HG02798 (cell line): ENCODE measurements around the gene OSBPL6.
"Not testable (repeated sequence)": the region's sequence is repeated elsewhere in the genome, so short reads cannot be mapped to it uniquely, and the experiment has no call there.

Experiments used
- ATAC-seq: cut with Tn5 transposase; IDR thresholded peaks from one replicate; pipeline ENCODE4 v1.9.1; 2021; ENCODE audit warnings: mild to moderate bottlenecking; ENCODE audit not compliant: unreplicated experiment, poor library complexity

Gene OSBPL6

DNA sequence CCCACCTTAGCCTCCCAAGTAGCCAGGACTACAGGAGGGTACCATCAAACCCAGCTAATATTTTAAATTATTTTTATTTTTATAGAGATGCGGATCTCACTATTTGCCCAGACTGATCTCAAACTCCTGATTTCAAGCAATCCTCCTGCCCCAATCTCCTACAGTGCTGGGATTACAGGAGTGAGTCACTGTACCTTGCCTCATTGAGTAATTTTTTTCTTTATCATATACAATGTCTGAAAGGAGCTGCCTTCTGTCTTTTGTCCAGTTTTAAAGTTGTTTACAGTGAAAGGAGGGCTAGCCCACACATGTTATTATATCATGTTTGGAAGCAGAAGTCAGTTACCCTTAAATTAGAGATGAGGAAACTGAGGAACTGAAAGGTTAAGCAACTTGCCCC is 224.1 kb downstream of the OSBPL6 start:
- no peak for ATAC-seq

DNA sequence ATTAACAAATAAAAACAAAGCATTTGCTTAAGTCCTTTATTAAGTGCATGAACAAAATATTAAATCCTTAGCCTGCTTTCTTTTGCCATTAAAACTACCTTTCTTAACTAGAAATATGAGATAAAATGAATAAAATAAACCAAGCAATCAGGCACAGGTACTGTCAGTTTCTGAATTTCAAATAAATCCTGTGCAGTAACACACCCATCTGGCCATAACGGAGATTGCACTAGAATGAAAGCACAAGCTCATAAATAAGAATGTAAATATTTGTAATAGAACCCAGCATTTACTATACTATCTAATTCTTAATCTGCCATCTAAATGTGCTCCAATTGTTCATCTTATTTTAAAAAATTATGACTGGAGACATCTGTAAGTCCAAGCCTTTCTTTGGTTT is 224.8 kb downstream of the OSBPL6 start:
- no peak for ATAC-seq

DNA sequence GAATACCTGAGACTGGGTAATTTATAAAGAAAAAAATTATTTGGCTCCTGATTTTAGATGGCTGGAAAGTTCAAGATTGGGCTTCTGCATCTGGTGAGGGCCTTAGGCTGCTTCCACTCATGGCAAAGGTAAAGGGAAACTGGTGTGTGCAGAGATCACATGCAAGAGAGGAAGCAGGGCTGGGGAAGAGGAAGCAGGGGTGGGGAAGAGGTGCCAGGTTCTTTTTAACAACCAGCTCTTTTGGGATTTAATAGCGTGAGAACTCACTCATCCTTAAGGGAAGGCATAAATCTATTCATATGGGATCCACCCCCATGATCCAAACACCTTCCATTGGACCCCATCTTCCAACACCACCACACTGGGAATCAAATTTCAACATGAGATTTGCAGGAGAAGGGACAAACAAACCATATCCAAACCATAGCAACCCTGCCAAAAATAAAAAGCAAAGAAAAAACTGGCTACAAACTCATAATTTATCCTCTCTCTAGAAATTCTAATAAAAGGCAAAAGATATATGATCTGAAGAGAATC is 226.2 kb downstream of the OSBPL6 start:
- ATAC-seq: no peak

DNA sequence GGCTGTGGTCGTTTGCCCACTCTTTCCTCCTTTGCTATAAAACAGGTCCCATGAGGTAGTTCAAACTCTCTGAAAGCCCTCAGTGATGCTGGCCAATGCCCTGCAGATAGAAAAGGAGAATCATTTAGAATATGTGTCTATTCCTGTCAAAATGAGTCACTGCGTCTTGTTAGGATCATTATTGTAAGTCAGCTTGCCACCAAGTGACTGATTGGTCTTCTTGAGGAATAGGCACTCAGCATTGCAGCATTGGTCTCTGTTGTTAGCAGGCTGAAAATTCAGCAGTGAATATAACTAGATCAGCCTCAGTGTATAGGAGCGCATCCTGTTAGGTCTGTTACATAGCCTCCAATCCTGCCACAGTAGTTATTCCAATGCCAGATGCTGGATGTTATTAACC is 227.8 kb downstream of the OSBPL6 start:
- ATAC-seq: no peak

DNA sequence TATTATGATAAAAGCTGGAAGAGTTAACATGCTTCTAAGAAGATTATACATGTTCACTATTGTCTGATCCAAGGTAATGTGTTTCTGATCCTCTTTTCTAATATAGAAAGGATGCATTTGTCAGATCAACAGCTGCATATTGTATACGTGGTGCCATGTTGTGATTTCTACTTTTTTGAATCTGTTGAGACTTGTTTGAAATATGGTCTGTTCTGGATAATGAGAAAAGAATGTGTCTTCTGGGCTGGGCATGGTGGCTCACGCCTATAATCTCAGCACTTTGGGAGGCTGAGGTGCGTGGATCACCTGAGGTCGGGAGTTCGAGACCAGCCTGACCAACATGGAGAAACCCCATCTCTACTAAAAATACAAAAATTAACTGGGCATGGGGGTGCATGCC is 229.4 kb downstream of the OSBPL6 start:
- ATAC-seq: not testable (repeated sequence)

DNA sequence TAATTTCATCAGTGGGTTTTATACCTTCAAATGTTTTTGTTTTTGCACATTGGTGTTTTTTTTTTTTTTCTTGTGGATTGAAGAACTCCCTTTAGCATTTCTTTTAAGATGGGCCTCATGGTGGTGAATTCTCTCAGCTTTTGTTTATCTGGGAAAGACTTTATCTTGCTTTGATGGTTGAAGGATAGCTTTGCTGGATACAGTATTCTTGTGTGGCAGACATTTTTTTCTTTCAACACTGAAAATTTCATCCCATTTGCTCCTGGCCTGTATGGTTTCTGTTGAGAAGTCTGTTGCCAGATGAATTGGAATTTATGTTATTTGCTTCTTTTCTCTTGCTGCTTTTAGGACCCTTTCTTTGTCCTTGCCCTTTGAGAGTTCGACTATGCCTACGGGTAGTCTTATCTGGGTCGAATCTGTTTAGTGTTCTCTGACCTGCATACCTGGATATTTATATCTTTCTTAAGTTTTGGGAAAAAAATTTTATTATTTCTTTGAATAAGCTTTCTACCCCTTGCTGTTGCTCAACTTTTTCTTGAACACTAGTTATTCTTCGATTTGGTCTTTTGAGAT is 231.0 kb downstream of the OSBPL6 start:
- ATAC-seq: no peak

DNA sequence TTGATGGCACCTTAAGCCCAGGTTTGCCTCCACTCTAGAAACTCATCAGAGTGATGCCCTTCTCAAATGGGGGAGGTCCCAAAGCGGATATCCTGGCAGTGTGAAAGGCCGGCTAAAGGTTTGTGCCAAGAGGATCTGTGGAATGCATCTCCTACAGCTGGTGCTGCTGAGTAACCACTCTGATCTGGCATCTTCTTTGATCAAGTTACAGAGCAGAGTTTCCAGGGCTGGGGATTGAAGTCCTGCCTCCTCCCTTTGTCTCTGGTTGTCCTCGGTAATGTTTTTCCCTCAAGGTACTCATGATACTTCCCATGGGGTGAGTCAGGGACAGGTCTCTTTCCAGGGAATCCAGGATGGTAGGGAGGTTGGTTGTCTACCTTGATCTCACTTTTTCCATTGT is 232.1 kb downstream of the OSBPL6 start:
- ATAC-seq: no peak

DNA sequence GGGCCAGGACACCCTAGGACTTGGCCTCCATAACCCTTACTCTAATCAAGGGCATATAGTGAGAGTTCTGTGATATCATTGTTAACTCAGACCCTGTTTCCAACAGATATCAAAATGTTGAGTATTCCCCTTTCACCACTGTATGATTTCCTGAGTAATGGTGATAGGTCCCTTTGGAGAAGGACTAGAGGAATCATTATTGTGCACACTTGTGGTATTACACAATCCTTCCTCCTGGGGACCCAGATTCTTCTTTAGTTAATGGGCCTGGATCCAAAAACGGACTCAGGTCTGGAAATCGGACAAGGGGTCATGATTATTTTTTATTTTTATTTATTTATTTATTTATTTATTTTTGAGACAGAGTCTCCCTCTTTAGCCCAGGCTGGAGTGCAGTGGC is 233.1 kb downstream of the OSBPL6 start:
- ATAC-seq: no peak

DNA sequence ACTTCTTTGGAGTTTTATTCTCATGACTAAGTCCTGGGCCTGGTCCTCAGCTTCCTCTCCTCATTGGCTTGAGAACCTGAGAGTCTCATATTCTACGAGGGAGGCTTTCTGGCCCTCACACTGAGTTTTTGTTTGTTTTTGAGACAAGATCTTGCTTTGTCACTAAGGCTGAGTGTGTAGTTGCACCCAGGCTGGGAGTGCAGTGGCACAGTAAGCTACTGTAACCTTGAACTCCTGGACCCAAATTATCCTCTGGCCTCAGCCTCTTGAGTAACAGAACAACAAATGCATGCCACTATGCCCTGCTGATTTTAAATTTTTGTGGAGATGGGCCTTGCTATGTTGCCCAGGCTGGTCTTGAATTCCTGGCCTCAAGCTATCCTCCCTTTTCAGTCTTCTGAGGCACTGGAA is 234.1 kb downstream of the OSBPL6 start:
- ATAC-seq: no peak

DNA sequence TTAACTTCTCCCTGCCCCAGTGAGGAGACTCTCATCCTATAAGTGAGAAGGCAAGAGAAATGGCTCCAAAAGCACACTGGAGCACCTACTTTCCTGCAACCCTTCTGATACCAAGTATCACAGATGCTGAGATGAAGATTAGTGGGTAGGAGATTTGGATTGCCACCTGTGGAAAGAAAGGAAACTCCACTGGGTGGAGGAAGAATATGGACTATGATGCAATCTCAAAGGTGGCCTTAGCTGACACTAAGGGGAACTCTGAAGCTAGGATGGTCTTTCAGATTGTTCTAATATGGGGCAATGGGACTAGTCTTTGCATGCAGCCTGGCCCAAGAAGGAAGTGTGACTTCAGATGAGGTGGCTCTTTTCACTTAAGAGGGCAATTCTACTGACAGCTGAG is 235.0 kb downstream of the OSBPL6 start:
- no peak for ATAC-seq

DNA sequence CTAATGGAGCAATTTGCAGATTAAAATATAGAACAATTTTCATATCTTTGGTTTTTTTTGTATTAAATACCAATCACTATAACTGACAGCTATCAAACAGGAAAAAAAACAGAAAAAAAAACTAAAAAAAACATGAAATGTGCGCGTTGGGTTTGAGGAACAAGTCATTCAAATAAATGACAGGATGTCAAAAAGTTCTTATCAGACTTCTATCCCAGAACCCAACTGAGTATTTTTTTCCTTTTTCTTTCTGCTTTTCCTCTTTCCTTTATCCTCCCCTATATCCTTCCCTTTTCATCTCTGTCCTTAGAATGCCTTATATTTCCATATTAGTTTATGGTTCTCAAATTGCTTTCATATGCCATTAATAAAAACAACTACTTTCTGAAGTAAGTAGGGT is 242.3 kb downstream of the OSBPL6 start:
- ATAC-seq: no peak

DNA sequence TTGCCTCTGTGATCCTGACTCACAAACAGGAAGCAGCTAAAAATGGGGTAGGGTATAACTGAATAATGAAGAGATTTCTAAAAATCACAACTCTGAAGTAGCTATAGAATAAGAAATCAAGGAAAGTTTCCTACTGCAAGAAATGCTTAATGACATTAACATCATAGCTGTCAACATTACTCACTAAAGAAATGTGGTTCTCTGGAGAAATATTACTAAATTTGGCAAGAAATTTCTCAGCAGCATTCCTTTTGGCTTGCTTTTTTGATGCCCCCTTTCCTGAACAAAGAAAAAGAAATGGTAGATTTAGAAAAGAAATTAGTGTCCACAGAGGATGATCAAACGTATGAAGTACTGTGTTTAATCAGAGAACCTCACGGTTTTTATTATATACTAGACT is 247.1 kb downstream of the OSBPL6 start:
- no peak for ATAC-seq

DNA sequence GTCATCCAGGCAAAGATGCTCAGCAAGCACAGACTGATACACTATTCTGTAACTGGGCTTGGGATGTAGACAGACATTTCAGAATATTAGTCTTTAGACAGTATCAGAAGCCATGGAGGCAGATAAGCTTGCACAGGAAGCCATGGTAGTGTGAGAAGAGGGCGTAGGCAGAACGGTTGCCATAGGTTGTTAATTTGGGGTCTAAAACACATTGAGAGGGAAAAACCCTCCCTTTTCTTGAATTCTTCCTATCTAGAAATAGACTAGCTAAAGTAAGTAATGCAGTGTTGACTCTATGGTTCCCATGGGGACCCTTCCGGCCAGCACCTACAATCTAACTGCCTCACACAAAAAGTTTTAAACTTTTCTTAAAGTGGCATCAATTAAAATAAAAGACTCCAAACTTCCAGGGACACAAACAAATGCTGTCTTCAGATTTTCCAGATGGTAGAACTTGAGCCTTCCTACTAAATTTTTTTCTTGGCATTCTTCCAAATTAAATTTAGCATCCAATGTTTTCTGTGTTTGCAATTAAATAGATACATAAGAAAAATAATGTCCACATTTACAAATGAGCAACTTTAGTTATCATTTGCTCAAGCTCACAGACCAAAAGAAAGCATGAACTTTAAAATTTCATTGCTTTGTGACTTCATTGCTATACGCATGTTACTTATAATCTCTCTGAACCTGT is 254.8 kb downstream of the OSBPL6 start:
- ATAC-seq: no peak

DNA sequence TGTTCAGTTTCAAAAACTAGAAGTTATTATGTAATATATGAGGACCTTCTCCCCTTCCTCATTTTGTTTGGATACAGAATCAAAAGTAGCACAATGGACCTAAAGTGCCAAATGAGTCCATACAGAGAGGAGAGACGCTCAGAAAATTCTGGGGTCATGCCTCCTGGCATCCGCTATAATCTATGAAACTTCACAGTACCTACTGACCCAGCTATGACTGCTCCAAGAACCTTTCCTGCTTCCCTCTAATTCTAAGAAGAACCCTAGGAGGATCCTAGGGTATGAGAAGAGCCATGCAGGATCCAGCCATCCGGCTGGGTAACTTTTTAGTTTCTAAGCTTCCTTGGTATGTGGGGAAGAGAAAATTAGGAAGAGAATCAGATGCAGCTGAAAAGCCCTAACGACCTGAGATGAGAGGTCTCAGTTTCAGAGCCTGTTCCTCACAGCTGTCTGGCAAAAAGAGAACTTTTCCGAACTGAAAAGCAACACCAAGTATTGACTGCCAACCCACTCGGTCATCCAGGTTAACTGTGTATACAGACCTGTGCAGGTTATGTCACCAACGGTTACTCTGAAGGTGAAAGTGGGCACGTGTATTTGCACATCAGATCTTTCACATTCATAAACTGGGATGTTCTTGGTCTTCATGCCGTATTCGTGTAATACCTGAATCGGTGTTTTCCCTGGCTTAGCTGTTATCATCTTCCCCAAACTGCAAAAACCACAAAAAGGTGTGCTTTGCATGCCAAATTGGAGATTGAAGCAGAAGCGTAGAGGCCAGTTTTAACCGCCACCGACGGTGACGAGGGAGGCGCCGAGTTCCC is 255.6 kb downstream of the OSBPL6 start:
- ATAC-seq: no peak

DNA sequence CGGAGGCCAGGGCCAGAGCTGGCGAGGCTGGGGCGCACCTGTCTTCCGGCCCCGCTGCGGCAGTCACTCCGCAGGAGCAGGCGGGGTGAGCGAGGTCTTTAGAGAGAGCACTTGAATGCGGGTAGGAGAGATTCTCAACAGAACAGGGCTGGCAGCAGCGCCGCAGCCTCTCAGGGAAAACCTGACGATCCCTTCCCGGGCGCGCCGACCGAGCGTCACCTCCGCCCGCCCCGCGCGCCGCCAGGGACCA is 256.1 kb downstream of the OSBPL6 start:
- ATAC-seq: peak; percentile 47

DNA sequence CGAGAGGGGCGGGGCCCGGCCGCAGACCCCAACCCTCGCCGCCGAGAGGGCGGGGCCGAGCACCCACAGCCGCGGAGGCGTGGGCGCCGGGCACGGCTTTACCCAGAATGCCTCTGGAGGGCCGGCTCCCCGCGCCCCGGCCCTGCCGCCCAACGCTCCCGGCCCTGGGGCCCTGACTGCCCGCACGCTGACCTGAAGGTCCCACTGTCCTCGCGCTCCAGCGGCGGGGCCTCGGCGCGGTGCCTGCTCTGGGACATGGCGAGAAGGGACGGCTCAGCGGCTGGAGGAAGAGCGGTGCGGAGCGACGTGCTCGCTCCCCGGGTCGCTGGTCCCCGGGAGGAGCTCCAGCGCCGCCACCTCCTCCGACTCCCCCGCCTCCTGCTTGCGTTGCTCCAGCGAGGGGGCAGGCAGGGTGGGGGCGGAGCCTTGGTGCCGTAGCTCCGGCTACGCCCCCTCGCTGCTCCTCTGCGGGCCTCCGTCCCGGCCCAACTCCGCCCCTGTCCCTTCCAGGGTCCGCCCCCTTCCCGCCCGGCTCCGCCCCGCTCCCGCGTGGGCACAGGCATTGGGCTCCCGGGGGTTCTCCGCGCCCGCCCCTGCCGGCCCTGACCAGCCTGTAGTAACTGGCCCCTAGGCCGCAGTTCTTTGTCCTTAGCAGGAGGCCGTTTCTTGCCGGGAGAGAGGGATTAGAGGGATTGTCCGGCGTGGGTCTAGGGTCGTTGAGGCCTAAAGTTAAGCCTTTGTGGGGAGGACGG is 256.6 kb downstream of the OSBPL6 start, which contains the start of the genes PJVK and PRKRA:
PJVK (plus strand) TSS at position 605 of the 752 bp plus-strand sequence. CDS start 2,032 bp downstream, outside the sequence.
PRKRA (minus strand) TSS at position 402 of the 752 bp plus-strand sequence; CDS start at position 257, 145 bp downstream.
- ATAC-seq: peak; percentile 86

DNA sequence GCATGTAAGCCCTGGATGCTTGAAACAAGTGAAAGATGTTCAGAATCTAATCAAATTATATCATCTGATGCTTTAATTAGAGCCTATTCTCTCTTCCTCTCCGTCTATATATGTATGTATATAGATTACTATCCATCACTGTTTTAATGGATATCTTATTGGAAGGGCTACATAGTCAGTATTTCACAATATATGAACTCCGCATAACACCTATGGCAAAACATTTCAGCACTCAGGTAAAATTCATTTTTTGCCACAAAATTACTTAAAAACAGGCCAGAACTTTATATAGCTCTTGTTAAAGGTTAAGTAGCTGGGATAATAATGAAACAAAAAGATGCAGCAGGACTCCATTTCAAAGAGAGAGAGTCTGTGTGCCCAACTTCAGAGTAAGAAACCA is 258.0 kb downstream of the OSBPL6 start:
- no peak for ATAC-seq
